GM19351 (cell line): ENCODE data around the gene PPIL1.
A peak's percentile ranks its signal among the peaks of the same experiment; 100 is the strongest.

Experiments
- ATAC-seq: cut with Tn5 transposase; IDR thresholded peaks from one replicate; pipeline ENCODE4 v1.9.1; 2021; ENCODE audit warnings: mild to moderate bottlenecking, moderate library complexity; ENCODE audit not compliant: unreplicated experiment

PPIL1 gene

GRCh38 chr6:36890112-36890663 lies 15.6 kb upstream of the PPIL1 start:
- ATAC-seq: no peak

- no peak for ATAC-seq
These were observed 14.3 kb upstream of the PPIL1 start for GRCh38 chr6:36888654-36889481.

- no peak for ATAC-seq
These were observed 13.6 kb upstream of the PPIL1 start for GRCh38 chr6:36888115-36888643.

GRCh38 chr6:36886950-36887618 lies 12.5 kb upstream of the PPIL1 start:
- no peak for ATAC-seq

- ATAC-seq: peak; percentile 98
These were observed 11.1 kb upstream of the PPIL1 start, which contains the start of gene C6orf89 for GRCh38 chr6:36885461-36886401. Gene C6orf89 (plus strand): TSS chr6:36885952. CDS start chr6:36899445, 13,493 bp downstream.

GRCh38 chr6:36884610-36885009 lies 10.0 kb upstream of the PPIL1 start:
- ATAC-seq: no peak

GRCh38 chr6:36875250-36875633 lies 639 bp upstream of the PPIL1 start:
- ATAC-seq: no peak

GRCh38 chr6:36873612-36874442 lies 776 bp downstream of the PPIL1 start:
- ATAC-seq: no peak

- no peak for ATAC-seq
These were observed 1.5 kb downstream of the PPIL1 start for GRCh38 chr6:36873115-36873514.

- ATAC-seq: no peak
These were observed 2.9 kb downstream of the PPIL1 start for GRCh38 chr6:36871686-36872085.

- no peak for ATAC-seq
These were observed 7.0 kb downstream of the PPIL1 start for GRCh38 chr6:36867471-36868224.

GRCh38 chr6:36865835-36866234 lies 8.8 kb downstream of the PPIL1 start:
- ATAC-seq: no peak

GRCh38 chr6:36863670-36864540 lies 10.7 kb downstream of the PPIL1 start:
- ATAC-seq: no peak

- no peak for ATAC-seq
These were observed 11.7 kb downstream of the PPIL1 start for GRCh38 chr6:36862848-36863382.

- no peak for ATAC-seq
These were observed 12.3 kb downstream of the PPIL1 start for GRCh38 chr6:36862164-36862847.

GRCh38 chr6:36860126-36860525 lies 14.5 kb downstream of the PPIL1 start:
- no peak for ATAC-seq

GRCh38 chr6:36858407-36858981 lies 16.1 kb downstream of the PPIL1 start:
- ATAC-seq: no peak
